Omental fat pad (tissue), 4 donors: Measurements from ENCODE around the gene DNA2. TPM values are rescaled to one million over a fixed set of nuclear protein-coding genes. Genes with fewer than 3 reads are reported as not detected.

Experiments
- ATAC-seq: fragments of 150-250 bp; one replicate; pipeline ENCODE4 v1.9.1; 2016; ENCODE audit warnings: mild to moderate bottlenecking, moderate library complexity; ENCODE audit not compliant: low FRiP score
- DNase-seq: peaks from one replicate; pipeline ENCODE4 v3.0.0-alpha.2; 2019; ENCODE audit warnings: low spot score
- total RNA-seq, 4 donors: library from RNA; depleted of rRNA; stranded (reverse); fragments of >200 nt; gene quantifications; one replicate each; pipeline ENCODE4 v1.1.0, GENCODE V29; 2016
- TF ChIP-seq, protein P1 (sequence below), 3 donors: fragments of 450-650 bp; IDR thresholded peaks; one replicate each; pipeline ENCODE4 v1.5.1; 2016 to 2017; ENCODE audit warnings: antibody characterized with exemption in 3 of 3, mild to moderate bottlenecking in 3 of 3, moderate library complexity in 2 of 3

DNA2 gene
- total RNA-seq, 4 donors from 2014 or later: 2.3 to 4.1 (median 3.3) TPM

- DNase-seq (no peak), ATAC-seq (no peak)
- TF ChIP-seq, protein P1, sequence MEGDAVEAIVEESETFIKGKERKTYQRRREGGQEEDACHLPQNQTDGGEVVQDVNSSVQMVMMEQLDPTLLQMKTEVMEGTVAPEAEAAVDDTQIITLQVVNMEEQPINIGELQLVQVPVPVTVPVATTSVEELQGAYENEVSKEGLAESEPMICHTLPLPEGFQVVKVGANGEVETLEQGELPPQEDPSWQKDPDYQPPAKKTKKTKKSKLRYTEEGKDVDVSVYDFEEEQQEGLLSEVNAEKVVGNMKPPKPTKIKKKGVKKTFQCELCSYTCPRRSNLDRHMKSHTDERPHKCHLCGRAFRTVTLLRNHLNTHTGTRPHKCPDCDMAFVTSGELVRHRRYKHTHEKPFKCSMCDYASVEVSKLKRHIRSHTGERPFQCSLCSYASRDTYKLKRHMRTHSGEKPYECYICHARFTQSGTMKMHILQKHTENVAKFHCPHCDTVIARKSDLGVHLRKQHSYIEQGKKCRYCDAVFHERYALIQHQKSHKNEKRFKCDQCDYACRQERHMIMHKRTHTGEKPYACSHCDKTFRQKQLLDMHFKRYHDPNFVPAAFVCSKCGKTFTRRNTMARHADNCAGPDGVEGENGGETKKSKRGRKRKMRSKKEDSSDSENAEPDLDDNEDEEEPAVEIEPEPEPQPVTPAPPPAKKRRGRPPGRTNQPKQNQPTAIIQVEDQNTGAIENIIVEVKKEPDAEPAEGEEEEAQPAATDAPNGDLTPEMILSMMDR (IDR thresholded peaks at IDR 0.05): no peak
These were observed 28.8 kb downstream of the DNA2 start for GRCh38 chr10:68442971-68443370.

DNA sequence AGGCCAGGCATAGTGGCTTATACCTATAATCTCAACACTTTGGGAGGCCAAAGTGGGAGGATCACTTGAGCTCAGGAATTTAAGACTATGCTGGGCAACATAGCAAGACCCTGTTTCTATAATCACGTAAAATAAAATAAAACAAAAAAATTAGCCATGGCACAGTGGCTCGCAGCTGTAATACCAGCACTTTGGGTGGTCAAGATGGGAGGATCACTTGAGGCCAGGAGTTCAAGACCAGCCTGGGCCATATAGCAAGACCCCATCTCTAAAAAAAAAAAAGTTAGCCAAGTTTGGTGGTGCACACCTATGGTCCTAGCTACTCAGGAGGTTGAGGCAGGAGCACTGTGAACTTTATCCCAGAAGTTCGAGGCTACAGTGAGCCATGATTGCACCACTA lies 30.9 kb downstream of the DNA2 start:
- no peak for DNase-seq
- ATAC-seq: no peak
- TF ChIP-seq, protein P1 (IDR thresholded peaks at IDR 0.05): no peak

- no peak for ATAC-seq
- DNase-seq: no peak
- TF ChIP-seq, protein P1 (IDR thresholded peaks at IDR 0.05): no peak
These were observed 36.0 kb downstream of the DNA2 start for GRCh38 chr10:68435803-68436202.

DNA sequence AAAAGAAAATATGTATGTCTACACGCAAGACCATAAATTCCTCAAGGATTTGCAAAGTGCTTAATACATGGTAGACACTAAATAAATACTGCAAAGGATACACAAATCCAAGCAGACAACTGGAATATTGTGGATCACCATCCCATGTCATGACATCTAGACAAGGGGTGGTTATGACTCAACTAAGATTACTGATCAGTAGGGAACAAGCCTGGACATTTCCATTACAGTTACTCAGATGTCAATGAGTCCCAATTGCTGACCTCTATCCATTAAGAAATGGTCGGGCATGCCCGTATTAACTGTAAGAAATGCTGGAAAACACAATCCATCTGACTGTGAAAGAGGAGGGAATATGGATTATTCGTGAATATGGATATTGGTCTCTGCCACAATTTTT lies 37.1 kb downstream of the DNA2 start:
- TF ChIP-seq, protein P1 (IDR thresholded peaks at IDR 0.05): no peak
- no peak for ATAC-seq
- no peak for DNase-seq

- ATAC-seq (no peak), DNase-seq (no peak)
- TF ChIP-seq, protein P1 (IDR thresholded peaks at IDR 0.05): no peak
These were observed 43.2 kb downstream of the DNA2 start for GRCh38 chr10:68428396-68429104.

DNA sequence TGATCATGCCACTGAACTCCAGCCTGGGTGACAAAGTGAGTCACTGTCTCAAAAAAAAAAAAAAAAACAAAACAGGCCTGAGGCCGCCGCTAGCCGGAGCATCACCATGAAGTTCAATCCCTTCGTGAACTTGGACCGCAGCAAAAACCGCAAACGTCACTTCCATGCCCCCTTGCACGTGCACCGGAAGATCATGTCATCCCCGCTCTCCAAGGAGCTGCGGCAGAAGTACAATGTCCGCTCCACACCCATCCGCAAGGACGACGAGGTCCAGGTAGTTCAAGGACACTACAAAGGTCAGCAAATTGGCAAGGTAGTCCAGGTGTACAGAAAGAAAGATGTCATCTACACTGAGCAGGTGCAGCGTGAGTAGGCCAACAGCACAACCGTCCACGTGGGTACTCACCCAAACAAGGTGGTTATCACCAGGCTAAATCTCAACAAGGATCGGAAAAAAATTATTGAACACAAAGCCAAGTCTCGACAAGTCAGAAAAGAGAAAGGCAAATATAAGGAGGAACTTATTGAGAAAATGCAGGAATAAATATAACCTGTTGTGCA lies 47.2 kb downstream of the DNA2 start:
- ATAC-seq (no peak), DNase-seq (no peak)
- TF ChIP-seq, protein P1 (IDR thresholded peaks at IDR 0.05): no peak

DNA sequence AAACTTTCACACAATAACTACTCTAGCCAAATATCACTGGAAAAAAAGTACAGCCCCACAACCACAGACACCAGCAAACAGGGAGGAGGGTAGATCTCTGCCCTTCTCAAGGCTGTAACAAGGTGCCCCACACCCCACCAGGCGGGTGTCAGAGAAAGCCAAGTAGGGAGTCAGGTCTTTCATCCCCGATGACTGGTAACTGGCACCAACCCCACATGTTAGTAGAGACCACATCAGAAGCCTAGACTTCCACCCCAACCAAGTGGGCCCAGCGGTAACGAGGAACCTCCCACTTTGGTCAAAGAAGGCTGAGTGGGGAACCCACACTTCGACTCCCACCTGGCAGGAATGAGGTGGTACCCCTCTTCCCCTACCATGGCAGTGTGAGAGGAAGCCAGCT lies 48.3 kb downstream of the DNA2 start:
- TF ChIP-seq, protein P1 (IDR thresholded peaks at IDR 0.05): no peak
- DNase-seq (no peak), ATAC-seq (no peak)
